ENCODE results near the gene CCSER2.
A peak's percentile ranks its signal among the peaks of the same experiment; 100 is the strongest.
"Not testable (repeated sequence)": the region's sequence is repeated elsewhere in the genome, so short reads cannot be mapped to it uniquely, and the experiment has no call there.

CCSER2 gene, protein sequence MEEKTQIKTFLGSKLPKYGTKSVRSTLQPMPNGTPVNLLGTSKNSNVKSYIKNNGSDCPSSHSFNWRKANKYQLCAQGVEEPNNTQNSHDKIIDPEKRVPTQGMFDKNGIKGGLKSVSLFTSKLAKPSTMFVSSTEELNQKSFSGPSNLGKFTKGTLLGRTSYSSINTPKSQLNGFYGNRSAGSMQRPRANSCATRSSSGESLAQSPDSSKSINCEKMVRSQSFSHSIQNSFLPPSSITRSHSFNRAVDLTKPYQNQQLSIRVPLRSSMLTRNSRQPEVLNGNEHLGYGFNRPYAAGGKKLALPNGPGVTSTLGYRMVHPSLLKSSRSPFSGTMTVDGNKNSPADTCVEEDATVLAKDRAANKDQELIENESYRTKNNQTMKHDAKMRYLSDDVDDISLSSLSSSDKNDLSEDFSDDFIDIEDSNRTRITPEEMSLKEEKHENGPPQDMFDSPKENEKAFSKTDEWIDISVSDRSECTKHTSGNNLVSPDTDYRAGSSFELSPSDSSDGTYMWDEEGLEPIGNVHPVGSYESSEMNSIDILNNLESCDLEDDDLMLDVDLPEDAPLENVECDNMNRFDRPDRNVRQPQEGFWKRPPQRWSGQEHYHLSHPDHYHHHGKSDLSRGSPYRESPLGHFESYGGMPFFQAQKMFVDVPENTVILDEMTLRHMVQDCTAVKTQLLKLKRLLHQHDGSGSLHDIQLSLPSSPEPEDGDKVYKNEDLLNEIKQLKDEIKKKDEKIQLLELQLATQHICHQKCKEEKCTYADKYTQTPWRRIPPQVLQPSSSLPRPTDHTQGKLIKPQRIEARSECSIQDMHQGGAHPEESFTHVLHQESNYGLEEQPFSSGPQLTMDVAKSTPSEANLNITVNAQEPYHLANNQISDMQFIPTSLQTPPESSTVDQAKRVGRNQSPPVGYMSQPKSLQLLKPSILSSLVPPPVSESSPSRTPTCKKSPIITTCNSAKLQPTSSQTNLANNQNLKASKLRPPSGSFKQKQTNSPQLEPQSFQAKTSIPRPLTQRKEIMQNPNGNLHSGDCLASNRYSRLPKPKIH
- total RNA-seq, result 37.2 to 233 (median 67.3) reads per million in 18 experiments

DNA sequence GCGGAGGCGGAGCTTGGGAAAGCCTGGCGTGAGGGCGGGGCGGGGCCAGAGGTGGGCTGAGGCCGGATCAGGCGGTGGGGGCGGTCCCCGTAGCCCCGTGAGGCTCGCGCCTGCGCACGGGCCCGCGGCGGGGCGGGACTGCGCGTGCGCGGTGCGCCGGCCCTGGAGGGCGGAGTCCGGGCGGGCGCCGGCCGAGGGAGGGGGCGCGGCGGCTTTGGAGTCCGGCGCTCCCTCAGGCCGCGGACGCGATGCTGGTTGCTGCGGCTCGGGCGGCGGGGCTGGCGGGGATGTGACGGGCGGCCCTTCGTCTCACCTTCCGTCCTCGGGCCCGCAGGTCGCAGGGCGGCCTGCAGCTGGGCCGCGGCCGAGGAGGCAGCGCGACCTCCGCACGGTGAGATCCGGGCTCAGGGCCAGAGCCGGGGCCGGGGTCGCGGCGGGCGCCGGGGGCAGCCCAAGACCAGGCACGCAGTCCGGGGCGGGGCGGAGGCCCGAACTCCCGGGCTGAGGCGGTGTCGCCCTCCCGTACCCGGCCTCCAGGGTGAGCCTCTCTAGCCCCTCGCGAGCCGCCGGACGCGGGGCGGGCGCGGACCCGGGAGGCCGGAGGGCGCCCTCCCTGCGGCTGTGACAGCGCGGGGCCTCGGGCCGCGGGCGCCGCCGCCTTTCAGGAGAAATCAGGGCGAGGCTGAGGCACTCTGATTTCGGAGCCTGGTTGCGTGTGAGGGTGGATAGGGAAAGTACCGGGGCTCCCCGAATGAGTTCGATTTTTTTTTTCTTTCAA, at the start of gene CCSER2:
TSS of gene CCSER2 (plus strand) at position 172 of the 778 bp plus-strand sequence. CDS start 42,464 bp downstream, outside the sequence.
- DNase-seq, result peak; percentile 94 to 98

DNA sequence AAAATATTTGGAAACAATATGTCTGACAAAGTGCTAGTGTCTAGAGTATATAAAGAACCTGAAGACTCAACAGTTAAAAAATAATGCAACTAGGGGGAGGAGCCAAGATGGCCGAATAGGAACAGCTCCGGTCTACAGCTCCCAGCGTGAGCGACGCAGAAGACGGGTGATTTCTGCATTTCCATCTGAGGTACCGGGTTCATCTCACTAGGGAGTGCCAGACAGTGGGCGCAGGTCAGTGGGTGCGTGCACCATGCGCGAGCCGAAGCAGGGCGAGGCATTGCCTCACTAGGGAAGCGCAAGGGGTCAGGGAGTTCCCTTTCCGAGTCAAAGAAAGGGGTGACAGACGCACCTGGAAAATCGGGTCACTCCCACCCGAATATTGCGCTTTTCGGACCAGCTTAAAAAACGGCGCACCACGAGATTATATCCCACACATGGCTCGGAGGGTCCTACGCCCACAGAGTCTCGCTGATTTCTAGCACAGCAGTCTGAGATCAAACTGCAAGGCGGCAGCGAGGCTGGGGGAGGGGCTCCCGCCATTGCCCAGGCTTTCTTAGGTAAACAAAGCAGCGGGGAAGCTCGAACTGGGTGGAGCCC, 48.4 kb upstream of the CCSER2 start:
- DNase-seq, result not testable (repeated sequence)

DNA sequence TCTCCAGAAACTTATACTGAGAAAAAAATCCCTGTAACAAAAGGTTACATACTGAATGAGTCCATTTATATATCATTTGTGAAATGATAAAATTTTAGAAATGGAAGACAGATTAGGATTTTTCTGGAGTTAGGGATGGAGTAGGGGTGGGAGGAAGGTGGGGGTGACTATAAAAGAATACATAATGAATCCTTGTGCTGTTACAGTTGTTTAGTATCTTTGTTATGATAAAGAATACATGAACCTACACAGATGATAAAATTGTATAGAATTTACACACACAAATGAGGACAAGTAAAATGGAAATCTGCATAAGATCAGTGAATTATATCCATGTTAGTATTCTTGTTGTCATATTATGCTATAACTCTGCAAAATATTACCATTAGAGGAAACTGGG, 41.7 kb upstream of the CCSER2 start:
- DNase-seq, result no peak

DNA sequence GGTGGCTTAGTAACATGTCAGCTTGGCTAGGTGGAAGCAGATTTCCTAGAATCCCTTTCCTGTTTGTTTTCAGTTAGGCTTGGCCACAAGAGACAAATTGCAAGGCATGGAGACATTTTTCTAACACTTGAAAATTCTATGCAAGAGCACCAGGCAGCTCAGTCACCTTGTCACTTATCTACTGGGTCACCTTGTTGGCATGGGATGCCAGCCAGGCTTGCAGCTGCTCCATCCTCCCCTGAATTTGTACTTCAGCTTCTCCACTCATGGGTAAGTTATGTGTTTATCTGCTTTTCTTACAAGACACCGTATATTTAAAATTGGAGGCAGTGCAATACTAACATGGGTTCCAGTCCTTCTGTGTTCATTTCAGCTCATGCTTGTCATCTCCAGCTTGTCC, 40.2 kb upstream of the CCSER2 start:
- no peak for DNase-seq

DNA sequence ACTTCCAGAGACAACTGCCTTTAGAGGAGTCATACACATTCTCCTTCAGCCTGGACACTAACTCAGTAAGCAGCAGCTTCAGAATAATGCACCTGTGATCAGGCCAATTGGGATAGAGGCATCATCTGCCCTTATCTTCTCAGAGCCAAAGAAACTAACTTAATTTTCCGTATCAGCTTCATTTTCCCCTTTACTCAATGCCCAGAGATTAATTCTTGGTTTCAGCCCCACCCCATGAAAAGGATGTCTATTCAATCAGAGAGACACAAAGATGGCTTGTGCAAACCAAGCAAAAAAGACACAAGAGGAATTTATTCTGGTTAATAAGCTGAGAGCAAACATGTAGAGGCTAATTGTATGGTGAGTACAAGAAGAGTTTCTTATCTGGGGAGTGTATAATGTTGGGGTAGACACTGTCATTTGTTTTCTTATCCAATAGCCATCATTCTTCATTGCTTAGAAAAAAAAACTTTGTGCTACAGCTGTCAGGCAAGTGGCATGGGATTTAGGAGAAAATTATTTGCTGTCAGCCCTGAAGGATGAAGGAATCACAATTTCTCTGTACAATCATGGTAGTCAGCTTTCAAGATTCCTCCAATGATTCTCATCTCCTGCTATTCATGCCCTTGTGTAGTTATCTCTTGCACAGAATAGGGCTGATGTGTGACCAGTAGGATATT, 38.7 kb upstream of the CCSER2 start:
- no peak for DNase-seq

DNA sequence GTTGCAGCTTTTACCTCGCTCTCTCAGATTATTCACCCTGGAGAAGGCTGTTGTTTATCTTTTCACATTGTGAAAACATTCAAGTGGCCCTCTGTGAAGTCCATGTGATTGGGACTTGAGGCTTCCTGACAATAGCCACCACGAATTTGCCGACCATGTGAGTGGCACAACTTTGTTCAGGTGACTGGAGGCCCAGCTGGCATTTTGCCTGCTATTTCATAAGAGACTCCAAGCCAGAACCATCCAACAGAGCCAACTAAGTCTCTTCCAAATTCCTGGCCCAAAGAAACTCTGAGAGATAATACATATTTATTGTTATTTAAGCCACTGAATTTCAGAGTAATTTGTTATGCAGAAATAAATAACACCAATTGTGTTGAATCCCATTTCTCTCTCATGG, 38.2 kb upstream of the CCSER2 start:
- DNase-seq, result no peak

DNA sequence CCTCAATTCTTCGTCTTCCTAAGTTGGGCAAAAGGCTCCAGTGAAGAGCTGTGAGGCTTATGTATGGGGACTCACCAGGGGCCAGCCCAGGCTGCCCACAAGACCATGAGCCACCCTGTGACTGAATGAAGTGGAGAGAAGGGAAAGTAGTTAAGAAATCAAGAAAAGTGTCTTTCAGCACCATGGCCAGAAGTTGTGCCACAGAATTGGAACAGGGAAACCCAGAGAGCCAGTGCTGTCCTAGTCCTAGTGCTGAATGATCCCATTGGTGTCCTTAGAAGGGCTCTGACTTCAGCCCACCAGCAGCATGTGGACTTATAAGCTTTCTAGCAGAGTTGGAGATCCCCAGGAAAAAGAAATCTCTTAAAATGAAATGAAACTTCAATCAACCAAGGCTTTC, 37.0 kb upstream of the CCSER2 start:
- peak; percentile 22 to 40 for DNase-seq

DNA sequence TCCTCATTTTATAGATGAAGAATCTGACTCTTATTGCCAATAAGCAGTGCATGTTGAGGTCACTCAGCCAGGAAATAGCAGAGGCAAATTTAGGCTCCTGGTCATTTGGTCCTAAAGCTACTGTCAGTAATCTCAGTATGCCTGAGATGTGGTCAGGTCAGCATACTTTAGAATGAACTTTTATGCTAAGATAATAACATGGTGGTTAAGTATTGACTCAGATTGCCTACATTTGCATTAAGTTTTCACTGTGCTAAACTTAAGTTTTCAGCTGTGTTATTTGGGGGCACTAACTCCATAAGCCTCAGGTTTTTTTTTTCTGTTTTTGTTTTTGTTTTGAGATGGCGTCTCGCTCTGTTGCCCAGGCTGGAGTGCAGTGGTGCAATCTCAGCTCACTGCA, 35.9 kb upstream of the CCSER2 start:
- no peak for DNase-seq

DNA sequence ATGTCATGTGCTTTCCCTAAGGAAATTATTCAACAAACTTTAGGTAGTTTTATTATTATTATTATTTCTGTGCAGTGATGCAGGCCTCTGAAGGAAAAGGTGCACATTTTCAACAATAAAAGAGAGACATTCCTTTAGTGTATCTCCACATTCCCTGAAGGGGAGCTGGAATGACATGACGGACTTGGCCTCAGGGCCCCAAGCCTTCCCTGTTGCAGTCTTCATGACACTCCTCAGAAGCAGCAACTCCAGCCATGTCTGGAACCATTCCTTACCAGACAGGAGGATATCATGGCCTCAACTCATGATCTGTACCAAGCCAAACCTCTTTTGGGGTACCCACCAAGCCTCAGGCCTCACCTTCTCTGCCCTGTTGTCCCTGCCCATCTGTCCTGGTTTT, 35.2 kb upstream of the CCSER2 start:
- DNase-seq, result no peak

DNA sequence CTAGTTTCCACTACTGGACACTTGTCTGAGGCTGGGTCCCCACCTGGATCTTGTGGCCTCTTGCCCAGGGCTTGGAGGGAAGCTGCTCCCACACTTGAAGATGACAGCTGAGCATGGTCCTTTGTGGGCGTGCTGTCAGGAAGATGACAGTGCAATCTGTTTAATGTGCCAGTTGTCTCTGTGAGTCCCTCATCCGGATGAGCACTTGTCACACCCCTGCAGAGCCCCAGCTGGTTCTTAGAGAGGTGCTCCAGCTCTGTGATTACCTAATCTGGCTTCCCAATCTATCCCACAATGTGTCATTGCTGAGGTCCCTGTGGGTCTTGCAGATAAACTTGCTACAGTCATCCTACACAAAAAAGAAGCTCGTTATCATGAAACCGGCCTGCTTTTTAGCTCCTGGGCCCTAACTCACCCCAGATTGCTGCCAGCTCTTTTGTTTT, 34.8 kb upstream of the CCSER2 start:
- peak; percentile 65 to 90 for DNase-seq

DNA sequence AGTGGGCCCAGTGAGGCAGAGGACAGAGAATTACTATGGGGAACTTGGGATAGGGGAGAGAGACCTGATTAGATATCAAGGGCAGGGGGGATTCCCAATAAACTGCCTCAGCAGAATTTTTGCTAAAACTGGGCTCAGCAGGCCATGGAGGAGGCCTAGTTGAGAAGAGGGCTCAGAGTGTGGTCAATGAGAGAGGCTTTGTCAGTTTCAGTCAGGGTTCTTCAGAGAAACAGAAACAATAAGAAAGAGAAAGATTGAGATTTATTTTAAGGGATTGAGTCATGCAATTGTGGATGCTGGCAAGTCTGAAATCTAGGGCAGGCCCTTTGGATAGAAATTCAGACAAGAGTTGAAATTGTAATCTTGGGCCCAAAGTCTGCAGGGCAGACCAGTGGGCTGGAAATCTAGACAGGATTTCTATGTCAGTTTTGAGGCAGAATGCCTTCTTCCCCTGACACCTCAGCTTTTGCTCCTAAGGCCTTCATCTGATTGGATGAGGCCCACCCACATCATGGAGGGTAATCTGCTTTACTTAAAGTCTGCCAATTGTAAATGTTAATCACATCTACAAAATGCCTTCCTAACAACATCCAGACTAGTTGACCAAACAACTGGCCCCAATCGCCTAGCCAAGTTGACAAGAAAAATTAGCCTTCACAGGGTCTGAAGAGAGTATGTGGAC, 33.5 kb upstream of the CCSER2 start:
- no peak for DNase-seq

DNA sequence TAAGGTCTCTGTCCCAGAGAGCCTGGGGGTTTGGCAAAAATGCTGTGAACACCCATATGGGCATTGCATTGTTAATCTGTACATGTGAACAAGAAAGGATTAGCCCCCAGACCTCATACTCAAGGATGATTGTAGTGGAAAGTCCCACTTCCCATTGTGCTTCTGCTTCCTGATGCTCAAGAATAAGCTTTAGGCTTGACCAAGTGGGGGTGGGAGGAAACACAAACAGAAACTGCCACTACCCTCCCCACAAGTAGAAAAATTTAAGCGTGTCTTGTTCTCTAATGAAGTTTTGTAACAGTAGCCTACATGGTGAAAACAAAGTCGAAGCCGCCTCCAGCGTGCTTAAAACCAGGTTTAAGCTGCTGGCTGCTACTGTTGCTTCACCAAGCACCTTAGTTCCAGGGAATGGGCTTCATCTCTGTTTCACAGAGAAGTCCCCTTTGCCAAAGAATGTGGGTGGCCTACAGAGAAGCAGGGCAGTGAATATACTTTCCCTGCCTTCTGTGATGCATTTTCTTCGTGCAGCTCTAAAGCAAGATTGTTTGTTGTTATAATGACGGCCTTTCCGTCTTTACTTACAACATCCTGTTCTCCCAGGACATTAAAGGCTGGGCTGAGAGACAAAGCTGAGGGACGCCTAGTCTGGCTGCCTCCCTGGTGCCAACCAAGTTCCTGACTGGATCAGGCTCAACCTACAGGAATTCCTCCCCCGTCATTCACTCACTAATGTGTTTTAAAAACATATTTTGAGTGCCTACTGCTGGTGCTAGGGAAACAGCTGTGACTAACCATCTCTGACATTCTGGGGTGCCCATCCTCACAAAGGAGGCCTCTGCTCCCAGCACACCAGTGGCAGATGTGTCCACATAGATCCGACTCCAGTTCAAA, 32.1 kb upstream of the CCSER2 start:
- peak; percentile 54 to 74 for DNase-seq

DNA sequence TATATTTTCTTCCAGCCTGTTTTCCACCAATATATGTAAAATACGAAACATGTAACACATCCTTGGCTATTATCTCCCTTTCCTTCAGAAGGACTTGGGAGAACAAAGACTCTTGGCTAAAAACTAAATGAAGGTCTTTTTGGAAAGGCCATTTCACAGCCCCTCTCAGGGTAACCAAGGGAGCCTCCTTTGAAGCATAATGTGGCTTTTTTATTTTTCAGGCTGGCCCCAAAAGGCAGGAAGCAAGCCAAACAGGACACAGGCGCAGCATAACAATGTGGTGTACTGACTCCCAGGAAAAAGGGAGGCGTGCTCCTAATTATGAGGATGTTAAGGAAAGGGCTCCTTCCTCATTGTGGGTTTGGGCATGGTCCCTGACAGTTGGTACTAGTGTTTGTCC, 30.3 kb upstream of the CCSER2 start:
- DNase-seq, result no peak

DNA sequence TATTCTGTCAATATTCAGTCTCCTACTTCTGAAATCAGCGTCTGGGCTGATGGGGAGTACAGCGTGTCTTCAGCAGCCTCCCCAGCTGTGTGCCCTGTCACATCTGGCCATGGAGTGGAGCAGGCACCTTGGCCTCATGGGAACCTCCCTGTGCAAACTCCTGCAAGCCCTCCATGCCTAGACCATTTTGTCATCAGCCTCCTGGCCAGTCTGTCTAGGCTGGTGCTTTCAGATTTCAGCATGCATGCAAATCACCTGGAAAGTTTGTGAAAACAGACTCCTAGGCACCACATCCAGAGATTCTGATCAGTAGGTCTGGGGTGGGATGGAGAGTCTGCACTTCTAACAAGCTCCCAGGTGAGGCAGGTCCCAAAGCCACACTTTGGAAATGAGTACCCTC, 26.2 kb upstream of the CCSER2 start:
- DNase-seq, result no peak

DNA sequence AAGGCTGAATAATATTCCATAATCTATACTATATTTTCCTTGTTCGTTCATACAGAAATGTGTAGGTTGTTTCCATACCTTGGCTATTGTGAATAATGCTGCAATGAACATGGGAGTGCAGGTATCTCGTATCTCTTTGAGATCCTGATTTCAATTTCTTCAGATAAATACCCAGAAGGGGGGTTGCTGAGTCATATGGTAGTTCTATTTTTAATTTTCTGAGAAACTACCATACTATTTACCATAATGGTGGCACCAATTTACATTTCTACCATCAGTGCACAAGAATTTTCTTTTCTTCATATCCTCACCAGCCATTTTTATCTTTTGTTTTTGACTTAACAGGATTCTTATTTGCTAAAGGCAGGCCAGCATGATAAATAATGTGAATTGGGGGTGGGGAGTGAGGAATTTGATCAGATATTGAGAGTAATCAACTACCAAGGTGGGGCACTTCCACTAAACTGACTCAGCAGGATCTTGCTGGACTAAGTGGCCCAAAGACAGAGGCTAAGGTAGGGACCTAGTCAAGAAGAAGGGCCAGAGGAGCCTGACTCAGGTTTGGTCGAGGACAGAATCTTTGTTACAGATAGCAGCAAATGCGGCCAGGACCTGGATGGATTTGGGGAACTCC, 21.5 kb upstream of the CCSER2 start:
- DNase-seq, result no peak

DNA sequence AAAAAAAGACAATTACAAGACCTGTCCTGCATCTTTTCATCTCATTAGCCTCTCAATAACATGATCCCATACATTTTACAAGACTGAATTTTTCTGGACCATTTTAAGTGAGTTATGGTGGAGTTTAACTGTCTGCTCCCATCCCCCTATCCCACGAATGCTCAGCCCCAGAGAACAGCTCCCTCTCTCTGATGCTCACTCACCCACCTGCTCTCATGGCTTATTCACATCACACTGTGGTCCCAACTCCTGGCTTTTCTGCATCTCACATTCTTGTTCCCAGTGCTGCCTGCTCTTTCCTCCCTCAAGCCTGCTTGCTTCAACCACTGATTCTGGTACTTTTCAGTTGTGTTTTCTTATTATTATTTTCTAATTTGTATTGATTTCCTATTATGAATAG, 20.4 kb upstream of the CCSER2 start:
- no peak for DNase-seq

DNA sequence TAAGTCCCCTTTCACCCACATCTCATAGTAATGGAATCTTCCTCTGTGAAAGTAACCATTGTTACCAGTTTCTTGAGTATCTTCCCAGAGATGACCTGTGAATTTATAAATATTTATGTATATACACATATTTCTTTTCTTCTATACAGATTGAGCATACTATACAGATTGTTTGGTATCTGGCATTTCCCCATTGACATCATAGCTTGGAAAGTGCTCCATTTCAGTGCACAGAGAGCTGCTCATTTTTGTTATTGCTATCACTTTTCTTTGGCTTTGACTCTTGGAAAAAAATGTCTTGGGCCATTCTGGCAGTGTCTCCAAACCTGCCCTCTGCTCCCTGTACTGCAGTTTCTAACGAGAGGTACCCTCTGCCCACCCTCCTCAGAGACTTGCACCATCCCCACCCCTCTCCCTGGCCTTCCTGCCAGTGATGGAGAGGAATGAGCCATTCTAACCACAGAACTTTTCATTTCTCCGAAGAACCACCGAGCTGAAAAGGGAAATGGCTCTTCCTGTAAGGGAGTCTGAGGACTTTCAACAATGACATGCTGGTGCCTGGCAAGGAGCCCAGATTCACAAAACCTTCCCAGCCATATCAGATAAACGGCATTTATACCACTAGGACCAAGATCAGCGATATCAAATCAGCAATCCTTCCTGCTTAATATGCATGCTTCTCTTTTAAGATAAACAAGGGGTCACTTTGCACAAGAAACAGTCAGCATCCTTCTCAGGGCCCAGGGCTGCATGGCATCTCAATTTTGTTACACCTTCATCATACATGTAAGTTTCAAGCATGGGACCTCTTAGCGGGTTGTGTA, 19.7 kb upstream of the CCSER2 start:
- peak; percentile 62 to 73 for DNase-seq

DNA sequence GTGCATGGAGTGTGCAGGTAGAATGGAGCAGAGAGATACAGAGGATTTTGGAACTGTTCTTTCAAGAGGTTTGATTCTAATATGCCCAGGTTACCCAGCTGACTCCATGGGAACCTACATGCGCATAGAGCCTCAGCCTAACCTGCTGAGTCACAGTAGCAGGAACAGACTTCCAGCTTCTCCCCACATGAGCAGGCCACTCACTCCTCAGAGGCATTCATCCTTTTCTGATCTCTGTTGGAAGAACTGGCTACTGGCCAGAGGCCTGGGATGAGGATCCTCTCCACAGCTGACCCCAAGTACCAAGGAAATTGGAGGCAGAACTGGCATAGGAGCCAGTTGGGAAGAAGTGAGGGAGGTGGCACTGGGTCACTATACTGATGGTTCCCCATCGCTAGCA, 17.9 kb upstream of the CCSER2 start:
- no peak for DNase-seq
